ENCODE data around the gene EVI5L.
"Not testable (repeated sequence)": the region's sequence is repeated elsewhere in the genome, so short reads cannot be mapped to it uniquely, and the experiment has no call there.

EVI5L gene

GRCh38 chr19:7829561-7830271 lies at the start of gene EVI5L:
TSS of gene EVI5L (plus strand) at chr19:7830218. CDS start at chr19:7846543, 16,325 bp downstream.
- FAIRE-seq (peak; percentile 100), DNase-seq (ENCODE audit: extremely low spot score, insufficient read length, low read depth) (peak; percentile 99)

DNA sequence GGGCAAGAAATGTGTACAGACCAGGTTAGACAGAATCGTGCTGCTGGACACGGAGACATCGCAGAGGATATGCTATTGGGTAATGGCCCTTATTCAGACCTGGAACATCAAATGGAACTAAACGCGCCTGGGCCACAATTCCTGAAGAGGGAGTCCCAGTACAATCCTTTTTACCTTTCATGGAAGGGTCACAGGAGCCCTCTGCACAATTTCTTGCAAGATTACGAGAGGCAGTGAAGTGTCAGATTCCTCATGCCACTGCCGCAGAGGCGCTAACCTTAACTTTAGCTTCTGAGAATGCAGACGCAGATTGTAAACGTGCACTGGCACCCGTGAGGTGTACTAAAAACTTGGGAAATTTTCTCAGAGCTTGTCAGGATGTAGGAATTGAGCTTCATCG lies 48.9 kb upstream of the EVI5L start:
- DNase-seq (ENCODE audit: extremely low spot score, insufficient read length, low read depth): no peak
- no peak for FAIRE-seq

GRCh38 chr19:7783991-7784423 lies 46.0 kb upstream of the EVI5L start:
- DNase-seq (ENCODE audit: extremely low spot score, insufficient read length, low read depth): no peak
- FAIRE-seq: no peak

- DNase-seq (ENCODE audit: extremely low spot score, insufficient read length, low read depth): no peak
- FAIRE-seq: no peak
Observed at GRCh38 chr19:7784856-7785255, 45.2 kb upstream of the EVI5L start.

GRCh38 chr19:7787141-7787540 lies 42.9 kb upstream of the EVI5L start:
- no peak for DNase-seq (ENCODE audit: extremely low spot score, insufficient read length, low read depth)
- no peak for FAIRE-seq

- DNase-seq (ENCODE audit: extremely low spot score, insufficient read length, low read depth): no peak
- no peak for FAIRE-seq
Observed at GRCh38 chr19:7787602-7788177, 42.3 kb upstream of the EVI5L start.

DNA sequence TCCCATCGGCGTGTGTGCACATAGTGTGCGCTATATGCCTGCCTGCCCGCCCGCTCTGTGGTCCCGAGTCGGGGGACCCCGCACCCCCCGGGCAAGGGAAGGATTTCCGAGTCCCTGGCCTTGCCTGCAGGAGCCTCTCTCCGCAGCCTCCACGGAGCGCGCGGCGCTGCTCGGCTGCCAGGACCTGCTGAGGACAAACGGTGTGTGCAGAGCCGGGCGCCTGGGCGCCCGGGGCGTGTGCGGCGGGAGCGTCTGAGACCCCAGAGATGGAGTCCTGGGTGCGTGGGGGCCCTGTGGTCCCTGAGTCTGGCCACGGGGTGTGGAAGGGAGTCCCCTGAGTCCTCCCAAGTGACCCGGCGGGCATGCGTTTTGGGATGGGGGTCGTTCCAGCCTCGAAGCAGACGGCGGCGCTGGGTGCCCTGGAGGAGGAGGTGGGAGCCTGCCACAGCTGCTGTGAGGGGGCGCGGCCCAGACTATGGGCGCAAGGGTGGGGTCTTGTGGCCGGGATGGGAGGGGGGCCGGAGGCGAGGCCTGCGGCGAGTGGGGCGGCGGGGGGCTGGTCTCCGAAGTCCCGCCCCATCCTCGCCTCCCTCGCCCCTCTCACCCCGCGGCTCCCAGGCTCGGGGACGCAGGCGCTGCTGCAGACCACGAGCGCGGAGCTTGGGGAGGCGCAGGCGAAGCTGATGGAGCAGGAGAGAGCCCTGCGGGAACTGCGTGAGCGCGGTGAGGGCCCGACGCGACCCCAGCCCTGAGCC lies 41.7 kb upstream of the EVI5L start:
- no peak for FAIRE-seq
- DNase-seq (ENCODE audit: extremely low spot score, insufficient read length, low read depth): no peak

- no peak for FAIRE-seq
- no peak for DNase-seq (ENCODE audit: extremely low spot score, insufficient read length, low read depth)
Observed at GRCh38 chr19:7788933-7789323, 41.1 kb upstream of the EVI5L start.

DNA sequence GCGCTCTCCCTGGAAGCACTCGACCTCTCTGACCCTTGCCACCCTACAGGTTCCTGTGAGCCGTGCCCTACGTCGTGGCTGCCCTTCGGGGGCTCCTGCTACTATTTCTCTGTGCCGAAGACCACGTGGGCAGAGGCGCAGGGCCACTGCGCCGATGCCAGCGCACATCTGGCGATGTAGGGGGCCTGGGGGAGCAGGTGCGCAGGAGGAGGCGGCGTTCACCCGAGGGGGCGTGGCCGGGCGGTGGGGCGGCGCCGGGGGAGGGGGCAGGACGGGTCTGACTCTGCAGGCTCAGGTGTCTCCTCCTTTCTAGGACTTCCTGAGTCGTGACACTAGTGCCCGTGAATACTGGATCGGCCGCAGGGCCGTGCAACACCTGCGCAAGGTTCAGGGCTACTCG lies 40.6 kb upstream of the EVI5L start:
- no peak for DNase-seq (ENCODE audit: extremely low spot score, insufficient read length, low read depth)
- FAIRE-seq: no peak

DNA sequence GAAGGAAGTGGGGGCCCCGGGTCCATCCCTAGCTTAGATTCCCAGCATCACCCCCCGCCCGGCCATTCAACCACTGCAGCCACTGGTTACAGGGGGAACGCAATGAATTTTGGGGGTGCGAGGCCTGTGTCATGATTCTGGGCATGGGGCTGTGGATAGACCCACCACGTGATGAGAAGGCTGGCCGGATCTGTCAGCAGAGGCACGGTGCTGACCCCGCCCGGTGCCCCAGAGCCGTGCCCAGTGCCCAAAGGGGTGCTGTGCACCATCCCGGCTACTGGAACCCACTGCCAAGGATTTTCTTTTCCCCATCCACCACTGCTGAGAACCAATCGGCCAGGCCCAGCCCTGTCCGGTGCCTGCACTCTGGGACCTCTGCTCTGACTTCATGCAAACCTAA lies 39.6 kb upstream of the EVI5L start:
- DNase-seq (ENCODE audit: extremely low spot score, insufficient read length, low read depth) (no peak), FAIRE-seq (no peak)

- no peak for FAIRE-seq
- no peak for DNase-seq (ENCODE audit: extremely low spot score, insufficient read length, low read depth)
Observed at GRCh38 chr19:7792281-7792680, 37.7 kb upstream of the EVI5L start.

DNA sequence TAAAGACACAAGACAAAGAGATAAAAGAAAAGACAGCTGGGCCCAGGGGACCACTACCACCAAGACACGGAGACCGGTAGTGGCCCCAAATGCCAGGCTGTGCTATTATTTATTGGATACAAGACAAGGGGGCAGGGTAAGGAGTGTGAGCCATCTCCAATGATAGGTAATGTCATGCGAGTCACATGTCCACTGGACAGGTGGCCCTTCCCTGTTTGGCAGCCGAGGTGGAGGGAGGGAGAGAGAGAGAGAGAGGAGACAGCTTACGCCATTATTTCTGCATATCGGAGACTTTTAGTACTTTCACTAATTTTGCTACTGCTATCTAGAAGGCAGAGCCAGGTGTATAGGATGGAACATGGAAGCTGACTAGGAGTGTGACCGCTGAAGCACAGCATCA lies 37.3 kb upstream of the EVI5L start:
- not testable (repeated sequence) for FAIRE-seq; DNase-seq (ENCODE audit: extremely low spot score, insufficient read length, low read depth)

DNA sequence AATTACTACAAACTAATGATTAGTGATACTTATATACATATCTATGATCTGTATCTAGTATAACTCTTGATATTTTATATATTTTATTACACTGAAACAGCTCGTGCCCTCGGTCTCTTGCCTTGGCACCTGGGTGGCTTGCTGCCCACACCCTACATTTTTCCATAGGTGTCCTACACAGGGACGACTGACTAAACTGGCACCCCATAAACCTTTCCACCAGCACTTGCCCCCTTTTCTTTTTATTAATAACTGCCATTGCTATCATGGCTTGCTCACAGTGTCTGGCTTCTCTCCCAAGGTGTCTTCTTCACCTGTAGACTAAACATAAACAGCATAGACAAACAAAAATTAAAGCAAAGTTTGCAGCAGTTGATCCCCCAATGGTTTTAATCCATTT lies 36.5 kb upstream of the EVI5L start:
- DNase-seq (ENCODE audit: extremely low spot score, insufficient read length, low read depth) (no peak), FAIRE-seq (no peak)

DNA sequence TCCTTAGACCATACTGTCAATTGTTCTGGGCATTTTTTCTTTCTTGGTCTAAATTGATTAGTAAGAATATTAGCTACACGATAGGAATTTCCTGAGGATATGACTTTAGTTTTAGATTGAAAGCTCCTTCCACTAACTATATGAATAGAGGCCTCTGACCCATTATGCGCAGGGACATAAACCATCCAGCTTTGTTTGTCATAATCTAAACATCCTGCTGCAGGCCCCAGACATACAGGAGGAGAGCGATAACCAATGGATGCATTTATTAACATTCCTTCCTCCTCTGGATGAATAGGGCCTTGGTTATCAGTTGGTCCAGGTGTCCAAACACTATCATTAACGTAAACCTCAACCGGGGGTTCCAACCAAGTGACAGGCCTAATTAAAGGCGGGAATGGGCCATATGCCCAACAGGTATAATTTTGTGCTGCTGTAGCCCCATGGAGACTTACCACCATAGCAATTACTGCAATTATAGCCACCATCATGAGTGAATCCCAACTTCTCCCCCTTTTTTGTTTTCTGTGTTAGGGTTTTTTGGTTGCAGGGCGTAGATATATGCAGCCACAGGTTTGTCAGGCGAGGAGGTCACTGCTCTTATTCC lies 34.4 kb upstream of the EVI5L start:
- DNase-seq (ENCODE audit: extremely low spot score, insufficient read length, low read depth) (no peak), FAIRE-seq (no peak)

DNA sequence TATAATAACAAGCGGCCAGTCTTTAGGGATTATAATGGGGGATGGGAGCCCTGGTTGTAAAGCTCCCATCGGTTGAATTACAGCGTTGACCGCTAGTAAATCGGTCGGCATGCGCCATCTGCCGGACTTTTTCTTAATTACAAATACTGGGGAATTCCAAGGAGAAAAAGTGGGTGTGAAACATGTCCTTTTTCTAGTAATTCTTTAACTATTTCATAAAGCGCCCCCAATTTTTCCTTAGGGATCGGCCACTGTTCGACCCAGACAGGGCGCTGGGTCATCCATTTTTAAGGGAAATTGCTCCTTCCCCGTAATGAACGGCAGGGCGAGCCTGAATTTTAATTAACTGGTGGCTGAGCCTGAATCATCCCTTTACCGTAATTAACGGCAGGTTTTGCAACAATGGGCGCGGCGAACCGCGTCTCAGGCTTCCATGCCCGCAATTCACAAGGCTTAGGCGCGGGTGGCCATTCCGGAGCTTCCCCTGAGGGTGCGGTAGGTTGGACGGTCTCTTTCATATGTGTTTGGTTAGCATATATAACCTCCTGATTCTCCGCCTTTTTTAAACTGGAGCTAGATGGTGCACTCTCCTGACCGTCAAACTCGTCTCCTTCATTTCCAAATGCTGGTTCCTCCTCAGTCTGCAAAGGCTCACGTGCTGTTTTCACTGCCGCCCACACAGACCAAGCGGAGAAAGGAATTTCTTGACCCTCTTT lies 30.2 kb upstream of the EVI5L start:
- FAIRE-seq: peak; percentile 57
- DNase-seq (ENCODE audit: extremely low spot score, insufficient read length, low read depth): no peak

- FAIRE-seq (no peak), DNase-seq (ENCODE audit: extremely low spot score, insufficient read length, low read depth) (no peak)
Observed at GRCh38 chr19:7801020-7801570, 28.9 kb upstream of the EVI5L start.

GRCh38 chr19:7806234-7806633 lies 23.8 kb upstream of the EVI5L start:
- FAIRE-seq: no peak
- no peak for DNase-seq (ENCODE audit: extremely low spot score, insufficient read length, low read depth)

- no peak for FAIRE-seq
Observed at GRCh38 chr19:7806876-7807275, 23.1 kb upstream of the EVI5L start.

GRCh38 chr19:7808108-7808507 lies 21.9 kb upstream of the EVI5L start:
- no peak for FAIRE-seq

More at GRCh38 chr19:7806876-7807275, 23.1 kb upstream of the EVI5L start:
- no peak for DNase-seq (ENCODE audit: extremely low spot score, insufficient read length, low read depth)

DNA sequence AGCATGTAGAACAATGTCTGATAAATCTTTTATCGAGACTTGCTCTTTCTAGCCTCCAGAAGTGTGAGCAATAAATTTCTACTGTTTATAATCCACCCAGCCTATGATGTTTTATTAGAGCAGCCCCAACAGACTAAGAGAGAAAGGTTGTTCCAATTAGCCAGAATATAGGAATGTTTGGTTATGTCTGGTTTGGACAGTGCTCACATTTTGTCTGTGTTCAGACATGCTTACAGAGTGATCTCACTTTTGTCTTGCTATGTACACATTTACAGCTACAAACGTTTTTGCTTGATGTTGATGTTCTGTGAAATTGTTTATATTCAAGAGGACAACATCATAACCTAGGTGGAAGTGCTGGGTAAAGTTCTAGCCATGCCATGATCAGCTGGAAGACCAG lies 18.0 kb upstream of the EVI5L start:
- DNase-seq (ENCODE audit: extremely low spot score, insufficient read length, low read depth) (no peak), FAIRE-seq (no peak)

More at GRCh38 chr19:7808108-7808507, 21.9 kb upstream of the EVI5L start:
- DNase-seq (ENCODE audit: extremely low spot score, insufficient read length, low read depth): no peak

Data from GM18507 (cell line).